ENCODE results near the gene SLC22A31.

The SLC22A31 gene

DNA sequence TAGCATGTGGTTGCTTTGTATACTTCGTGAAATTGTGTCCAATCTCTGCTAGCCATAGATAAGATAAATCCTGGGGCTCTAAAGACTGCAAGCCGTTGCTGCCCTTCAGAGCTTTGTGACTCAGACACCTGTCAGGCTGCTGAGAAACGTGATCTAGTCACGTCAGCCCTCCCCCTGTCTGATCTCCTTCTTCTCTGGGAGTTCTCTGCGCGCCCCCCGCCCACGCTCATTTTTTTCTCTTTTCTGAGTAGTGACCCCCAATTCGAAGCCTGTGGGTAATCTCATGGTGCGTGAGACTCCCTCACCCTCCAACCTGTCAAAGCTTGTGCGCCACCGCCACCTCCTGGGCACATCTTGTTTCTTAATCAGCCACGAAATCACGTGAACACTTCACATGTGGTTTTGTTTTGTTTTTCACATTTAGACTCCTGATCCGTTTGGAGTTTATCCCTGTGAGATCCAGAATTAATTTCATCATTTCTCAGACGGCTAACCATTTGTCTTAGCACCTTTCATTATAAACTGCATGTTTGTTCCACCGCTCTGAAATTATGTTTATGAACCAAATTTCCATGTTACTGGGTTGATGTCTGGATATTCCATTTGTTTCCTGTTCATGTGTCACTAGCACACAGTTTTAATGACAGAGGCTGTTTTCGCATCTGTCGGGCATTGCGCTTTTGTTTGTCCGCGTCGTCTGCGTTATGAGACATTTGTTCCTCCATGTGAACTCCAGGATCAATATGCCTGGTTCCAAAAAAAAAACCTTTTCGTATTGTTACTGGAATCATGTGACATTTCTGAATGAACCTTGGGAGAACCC is 16.2 kb upstream of the SLC22A31 start:
- peak; percentile 78 for DNase-seq

DNA sequence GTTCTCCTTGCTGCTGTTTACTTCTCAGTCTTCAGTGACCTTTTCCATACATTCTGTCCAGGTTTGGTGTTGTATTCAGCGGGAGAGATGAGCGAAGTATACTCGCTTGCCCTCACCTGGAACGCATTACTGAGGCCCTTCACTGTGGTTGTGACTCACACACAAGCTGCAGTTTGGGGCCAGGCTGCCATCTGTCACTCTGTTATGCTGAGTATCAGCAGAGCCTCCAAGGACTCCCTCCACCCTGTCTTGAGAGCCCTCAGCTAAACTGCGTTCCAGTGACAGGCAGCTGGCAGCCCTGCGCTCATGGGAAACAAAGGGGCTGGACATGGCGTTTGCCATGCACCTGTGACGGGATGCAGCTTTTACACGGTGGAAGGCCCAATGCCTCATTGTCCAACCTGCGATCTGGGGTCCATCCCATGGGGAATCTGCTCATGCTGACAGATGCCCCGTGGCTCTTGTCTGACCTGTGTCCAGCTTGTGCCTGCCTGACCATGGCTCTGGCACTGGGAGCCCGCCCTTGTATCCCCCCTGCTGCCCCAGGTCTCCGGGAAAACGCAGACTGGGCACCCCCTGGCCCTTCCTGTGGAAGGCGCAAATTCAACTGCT is 10.7 kb upstream of the SLC22A31 start:
- peak; percentile 90 for DNase-seq

DNA sequence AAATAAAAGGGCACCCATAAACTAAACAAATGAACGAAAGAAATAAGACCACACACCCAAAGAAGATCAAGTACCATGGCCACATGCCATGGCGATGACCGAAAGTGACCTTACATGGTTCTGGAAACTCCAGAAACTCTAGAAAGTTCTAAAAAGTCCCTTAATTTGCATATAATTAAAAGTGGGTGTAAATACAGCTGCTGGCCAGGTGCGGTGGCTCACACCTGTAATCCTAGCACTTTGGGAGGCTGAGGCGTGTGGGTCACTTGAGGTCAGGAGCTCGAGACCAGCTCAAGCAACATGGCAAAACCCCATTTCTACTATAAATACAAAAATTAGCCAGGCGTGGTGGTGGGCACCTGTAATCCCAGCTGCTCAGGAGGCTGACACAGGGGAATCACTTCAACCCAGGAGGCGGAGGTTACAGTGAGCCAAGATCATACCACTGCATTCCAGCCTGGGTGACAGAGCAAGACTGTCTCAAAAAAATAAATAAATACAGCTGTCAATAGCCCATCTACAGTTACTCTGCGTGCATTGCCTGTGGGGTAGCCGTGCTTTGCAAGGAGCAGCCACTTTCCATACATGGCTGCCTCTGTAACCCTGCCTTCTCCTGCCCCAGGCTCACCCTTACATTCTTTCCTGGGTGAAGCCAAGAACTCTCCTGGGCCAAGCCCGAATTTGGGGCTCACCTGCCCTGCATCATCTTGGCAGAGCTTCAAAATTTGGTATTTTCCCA is 10.0 kb upstream of the SLC22A31 start:
- peak; percentile 54 for DNase-seq

DNA sequence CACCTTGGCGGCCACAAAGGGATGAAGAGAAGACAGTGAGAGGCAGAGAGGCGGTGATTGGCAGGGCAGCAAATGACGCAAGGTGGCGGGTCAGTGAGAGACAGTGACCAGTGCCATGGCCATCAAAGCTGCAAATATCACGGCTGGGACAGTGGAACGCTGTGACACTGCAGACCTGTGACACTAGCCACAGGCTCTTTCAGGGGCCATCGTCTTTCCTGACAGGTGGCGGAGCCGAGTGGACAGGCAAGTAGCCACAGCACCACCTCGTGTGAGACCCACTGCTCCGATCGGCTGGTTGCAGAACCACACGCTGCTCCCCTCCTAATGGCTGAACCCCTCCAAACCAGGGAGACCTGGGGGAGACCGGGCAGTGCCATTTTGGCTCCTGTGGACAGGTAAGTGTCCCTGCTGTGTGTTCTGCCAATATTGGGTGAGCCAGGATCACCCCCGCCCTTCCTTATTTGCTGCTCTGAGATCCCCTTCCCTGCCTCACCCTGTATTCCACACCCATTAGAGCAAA is 9.2 kb upstream of the SLC22A31 start:
- DNase-seq, result no peak

DNA sequence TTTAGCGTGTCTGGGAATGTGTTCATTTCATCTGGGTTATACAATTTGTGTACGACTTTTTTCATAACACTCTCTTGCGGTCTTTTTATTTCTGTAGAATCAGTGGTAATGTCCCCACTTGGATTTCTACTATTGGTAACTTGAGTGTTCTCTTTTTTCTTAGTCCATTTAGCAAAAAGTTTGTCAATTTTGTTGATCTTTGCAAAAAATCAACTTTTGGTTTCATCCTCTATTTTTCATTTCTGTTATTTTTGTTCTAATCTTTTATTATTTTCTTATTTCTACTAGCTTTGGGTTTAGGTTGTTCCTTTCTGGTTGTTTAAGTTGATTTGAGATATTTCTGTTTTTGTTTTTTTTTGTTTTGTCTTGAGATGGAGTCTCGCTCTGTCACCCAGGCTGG is 7.7 kb upstream of the SLC22A31 start:
- DNase-seq, result no peak

DNA sequence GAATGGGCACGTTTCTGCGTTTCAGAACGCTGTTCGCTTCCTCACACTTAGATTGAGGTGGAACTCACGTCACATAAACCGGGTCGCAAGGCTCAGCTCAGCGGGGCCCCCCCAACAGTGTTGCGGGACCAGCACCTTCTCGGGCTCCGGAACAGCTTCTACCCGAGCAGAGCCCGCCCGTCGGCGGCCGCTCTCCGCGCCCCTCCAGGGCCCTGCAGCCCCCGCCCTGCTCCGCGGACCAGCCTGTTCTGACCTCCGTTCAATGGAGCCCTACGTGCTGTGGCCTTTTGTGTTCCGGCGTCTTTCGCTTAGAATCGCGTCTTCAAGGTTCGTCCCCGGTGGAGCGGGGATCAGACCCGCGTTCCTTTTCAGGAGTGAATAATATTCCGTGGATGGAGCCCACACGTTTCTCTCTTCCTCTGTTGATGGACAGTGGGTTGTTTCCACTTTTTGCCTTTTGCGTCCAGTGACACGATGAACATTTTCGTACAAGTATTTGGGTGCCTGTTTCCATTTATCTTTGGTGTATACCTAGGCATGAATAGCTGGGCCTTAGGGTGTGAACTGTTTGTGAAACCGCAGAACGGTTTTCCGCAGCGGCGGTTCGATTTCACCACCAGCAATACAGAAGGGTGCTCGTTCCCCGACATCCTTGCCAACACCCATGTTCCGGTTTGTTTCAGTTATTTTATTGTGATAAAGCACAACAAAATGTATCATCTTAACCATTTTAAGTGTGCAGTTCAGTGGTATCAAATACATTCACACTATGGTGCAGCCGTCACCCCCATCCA is 2.3 kb upstream of the SLC22A31 start:
- DNase-seq, result no peak

DNA sequence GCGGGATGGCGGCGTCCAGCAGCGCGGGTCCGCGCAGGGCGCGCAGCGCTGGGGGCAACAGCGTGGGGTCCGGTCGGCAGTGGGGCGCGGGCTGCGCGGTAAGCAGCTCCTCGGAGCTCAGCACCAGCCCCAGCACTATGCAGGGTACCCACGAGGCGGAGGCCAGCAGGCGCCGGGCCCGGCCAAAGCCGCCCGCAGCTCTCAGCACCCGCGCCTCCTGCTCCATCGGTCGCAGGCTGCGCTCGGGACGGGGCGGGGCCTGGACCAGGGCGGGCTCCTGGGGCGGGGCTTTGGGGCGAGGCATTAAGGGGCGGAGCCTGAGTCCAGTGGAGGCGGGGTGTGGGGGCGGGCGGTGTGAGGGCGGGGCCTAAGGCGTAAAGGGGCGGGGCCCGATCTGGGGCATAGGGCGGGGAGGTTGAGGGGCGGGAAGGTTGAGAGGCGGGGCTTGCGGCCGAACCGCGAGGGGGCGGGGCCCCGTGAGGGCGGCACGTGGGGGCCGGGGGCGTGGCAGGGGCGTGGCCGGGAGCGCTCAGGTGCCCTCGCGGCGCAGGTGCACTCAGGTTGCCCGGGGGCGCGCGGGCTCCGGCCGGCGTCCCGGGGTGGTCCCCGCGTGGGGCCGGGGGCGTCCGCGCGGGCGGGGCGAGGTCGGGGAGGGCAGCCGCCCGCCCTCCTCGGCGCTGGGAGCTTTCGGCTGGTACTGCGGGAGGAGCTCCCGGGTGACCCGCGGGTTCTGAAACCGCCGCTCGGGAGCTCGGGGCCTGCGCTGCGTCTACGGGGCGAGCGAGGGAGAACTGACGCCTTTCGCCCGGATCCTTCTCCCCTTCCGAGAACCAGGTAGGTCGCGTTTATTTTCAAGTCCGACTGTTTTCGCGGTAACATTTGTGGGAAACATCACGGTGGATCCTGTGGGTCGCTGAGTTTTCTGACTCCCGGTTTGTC is 1.4 kb upstream of the SLC22A31 start:
- DNase-seq, result peak; percentile 99

DNA sequence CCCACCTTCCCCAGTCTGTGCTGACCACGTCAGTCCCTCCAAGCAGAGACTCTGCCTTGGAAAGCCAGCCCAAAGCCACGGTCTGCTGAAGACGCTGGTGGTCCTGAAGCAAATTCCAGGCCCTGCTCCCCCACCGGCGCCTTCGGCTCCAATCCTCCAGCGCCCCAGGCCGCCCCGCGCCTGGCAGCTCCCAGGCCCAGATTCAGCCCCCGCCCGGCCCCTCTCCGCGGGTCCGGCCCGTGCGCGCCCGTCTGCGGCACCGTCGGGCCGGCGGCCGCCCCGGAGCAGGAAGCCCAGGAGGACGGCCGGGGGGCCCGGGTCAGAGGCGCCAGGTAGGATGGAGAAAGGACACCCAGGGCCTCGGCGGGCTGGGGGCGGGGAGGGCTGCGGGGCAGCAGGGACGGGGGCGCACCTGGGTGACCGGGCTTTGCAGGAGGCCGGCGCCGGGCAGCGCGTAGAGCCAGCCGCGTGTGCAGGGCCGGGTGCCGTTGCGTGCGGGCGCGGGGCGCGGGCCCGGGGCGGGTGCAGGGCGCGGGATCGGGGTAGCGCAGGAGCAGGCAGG is 594 bp upstream of the SLC22A31 start:
- DNase-seq, result no peak

DNA sequence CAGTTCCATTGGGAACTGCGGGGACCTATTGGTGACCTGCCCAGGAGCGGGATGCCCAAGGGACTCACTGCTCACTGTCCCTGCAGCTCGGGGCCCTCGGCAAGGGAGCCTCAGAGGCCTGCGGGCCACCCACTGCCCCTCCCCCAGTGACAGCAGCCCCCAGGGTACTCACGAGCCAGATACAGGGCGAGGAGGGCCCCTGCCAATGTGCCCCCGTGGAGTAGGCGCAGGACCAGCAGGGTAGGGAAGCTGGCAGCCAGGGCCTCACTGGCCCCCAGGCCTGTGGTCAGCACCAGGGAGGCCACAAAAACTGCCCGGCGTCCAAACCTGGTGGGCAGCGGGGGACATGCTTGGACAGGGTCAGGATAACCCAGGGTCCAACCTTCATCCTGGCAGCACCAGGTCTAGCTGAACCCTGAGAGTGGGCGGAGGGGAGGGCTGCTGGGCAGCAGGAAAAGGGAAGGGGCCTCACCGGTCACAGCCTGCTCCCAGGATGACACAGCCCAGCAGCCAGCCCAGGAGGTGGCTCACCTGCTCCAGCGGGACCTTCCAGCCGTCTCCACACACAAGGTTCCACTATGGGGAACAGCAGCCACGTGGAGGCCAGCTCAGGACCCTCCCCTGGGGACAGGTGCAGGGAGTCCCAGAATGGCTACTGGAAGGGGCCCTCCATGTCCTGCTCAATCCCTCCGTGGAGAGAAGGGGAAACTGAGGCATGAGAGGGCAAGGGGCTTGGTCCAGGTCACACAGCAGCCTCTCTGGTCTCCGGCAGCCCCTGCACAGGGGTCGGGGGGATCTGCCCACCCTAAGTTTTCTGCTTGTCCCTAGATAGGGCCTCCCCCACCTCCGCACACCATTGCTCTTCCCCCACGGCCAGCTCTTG is 855 bp downstream of the SLC22A31 start:
- no peak for DNase-seq

DNA sequence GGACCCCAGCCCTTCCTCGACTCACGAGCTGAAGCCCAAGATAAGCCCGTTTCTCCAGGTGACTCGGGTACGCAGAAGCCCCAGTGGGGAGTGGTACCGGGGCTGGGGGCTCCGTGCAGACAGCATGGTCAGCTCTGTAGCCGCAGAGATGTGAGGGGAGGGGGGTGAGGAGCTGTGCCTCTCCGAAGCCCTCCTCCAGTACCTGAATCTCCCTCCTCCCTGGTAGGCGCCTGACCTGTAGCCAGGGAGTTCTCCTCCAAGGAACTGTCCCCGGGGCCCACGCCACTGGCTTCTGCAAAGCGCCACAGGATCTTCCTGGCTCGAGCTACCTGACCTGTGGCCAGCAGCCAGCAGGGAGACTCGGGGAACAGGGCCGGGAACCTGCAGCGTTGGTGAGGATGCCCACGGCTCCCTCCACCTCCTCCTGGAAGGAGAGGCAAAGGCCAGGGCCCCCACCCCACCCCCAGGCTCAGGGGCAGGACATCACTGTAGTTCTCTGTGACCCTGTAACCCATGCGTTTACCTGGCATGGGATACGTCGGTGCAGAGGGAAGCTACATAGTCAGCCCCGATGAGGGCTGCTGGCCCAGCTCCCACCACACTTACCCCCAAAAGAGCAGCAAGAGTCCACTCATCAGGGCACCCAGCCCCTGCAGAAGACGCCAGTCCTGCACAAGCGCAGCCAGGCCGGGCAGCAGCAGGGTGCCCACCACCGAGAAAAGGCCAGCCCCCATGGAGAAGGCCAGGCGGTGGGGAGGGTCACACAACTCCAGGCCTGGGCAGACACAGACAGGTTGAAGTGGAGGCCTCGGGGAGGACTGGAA is 1.7 kb downstream of the SLC22A31 start:
- no peak for DNase-seq

DNA sequence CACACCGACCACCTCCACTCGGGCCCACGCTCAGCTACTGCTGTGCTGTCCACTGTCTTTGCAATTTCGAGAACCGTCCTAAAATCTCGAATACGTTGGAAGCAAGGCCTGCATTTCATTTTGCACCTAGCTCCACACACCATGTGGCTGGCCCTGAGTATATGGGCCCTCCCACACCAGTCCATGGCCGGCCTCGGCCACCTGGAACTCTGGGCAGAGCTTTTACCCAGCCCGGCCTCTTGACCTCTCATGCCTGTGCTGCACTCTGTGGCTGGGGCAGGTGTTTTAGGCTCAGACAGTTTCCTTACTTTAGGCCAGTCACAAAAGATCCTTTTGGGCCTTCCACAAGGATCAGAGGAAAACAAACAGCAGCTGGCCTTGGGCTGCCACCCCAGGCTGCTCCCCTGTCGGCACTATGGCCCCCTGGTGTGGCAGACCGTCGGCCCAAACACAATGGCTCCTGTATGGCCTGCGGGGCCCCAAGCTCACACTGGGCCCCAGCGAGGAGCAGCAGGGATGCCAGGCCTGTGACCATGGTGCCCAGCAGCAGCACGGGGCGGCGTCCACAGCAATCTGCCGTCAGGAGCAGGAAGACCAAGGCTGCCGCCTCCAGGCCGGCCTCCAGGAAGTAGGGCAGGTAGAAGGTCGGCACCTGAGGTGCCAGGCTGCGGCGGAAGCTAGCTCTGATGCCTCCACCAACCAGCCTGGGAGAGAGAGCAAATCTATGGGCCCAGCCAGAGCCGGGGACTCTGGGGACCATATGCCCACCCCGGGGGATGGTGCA is 2.5 kb downstream of the SLC22A31 start:
- no peak for DNase-seq

DNA sequence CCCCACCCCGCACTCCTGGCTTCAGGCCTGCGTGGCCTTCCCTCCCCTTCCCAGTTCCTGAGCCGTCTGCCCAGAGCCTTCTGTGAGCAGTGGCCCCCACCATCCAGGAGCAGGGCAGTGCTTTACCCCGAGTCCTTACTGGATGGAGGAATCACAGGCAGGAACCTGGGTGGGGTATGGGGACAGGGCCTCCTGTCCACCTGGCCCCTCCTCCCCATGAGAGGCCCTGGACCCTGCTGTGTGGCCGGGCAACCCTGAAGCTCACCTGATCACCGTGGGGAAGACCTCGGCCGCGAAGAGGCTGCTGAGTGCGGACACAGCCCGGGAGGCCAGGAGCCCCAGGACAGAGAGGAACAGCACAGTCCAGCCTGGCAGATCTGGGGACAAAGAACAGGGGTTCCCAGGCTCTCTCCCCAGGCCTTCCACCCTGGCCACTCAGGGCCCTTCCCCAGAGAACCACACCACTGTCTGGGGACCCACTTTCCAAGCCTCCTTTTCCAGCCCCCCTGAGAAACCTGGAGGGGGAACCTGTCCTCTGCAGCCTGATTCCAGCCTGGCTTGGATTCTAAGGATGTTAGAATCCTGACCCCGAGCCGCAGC is 3.2 kb downstream of the SLC22A31 start:
- no peak for DNase-seq

DNA sequence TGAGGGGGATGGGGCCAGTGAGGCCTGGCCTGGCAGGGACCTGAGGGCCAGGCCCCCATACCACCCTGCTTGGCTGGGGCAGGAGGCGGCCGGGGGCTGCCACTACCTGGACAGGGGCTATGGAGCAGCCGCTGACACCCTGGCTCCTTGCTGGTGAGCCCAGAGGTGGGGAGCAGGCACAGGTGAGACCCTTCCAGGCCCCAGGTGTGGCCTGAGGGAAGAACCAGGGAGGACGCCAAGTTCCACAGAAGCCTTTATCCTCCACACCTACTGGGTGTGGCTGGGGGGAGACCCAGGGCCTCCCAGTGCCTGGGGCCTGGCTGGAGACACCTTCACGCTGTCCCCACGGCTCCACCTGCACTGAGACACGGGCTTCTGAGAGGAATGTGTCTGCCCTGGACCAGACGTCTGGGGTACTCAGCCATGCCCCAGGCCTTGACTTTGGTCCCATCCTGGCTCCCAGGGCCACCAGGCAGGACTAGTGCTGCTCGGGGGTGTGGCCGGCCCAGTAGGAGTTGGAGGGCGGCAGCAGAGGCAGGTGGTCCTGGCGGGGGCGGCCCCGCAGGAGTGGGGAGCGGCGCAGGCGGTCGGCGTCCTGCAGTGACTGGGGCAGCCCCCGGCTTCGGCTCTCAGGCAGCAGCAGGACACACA is 4.7 kb downstream of the SLC22A31 start:
- DNase-seq, result no peak

DNA sequence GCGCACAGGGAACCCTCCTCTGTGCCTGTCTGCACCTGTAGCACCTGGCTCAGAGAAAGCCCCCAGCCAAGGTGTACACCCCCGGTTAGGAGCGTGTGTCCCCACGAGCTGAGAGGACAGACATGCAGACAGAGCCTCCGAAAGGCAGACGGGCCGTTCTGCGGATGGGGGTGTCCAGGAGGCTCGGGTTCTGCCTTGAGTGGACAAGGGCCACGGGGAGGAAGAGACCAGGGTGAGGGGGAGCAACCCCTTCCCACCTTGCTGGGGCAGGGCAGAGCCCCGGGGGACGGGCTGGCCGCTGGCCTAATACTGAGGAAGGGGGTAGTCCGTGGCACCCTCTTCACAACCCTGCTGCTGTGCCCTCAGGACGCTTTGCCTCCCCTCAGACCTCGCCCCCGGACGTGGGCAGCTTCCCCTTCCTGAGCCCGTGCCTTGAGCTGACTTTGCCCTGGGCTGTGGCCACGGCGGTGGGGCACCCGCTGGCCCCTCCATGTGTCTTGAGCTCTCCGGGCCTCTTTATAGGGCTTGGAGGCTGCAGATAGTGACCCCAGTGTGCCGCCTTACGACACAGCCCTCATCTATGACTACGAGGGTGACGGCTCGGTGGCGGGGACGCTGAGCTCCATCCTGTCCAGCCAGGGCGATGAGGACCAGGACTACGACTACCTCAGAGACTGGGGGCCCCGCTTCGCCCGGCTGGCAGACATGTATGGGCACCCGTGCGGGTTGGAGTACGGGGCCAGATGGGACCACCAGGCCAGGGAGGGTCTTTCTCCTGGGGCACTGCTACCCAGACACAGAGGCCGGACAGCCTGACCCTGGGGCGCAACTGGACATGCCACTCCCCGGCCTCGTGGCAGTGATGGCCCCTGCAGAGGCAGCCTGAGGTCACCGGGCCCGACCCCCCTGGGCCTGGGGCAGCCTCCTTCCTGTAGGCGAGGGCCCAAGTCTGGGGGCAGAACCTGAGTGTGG is 5.7 kb downstream of the SLC22A31 start:
- DNase-seq, result no peak

DNA sequence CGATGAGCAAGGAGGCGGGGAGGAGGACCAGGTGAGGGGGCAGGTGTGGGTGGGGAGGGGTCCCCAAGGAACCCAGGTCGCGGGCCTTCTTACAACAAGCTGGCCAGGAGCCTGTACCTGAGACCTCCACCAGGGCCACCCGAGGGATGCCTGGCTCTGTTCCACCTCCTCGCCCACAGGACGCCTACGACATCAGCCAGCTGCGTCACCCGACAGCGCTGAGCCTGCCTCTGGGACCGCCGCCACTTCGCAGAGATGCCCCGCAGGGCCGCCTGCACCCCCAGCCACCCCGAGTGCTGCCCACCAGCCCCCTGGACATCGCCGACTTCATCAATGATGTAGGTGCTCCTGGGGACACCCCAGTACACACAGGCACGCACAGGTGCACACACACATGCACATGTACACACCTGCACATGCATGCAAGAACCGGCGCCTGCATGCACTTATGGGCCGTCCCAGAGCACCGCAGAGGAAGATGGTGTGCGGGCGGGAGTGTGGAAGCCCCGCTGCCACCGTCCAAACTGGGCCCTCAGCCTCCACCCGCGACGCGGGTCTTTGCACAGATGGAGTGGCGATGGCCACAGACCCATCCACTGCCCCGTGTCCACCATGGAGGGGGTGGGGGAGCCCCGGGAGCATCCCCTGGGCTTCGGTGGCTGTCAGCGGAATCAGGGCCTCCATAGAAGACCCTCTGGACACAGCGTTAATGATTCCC is 6.6 kb downstream of the SLC22A31 start:
- DNase-seq, result no peak

Measured in NCI-H2171 (cell line).